Stimulated activated CD4-positive, alpha-beta T cell treated with anti-CD3 and anti-CD28 coated beads, Interleukin-2, amount 100 ng/mL, for 24 hours (primary cell): Measurements from ENCODE around the gene NR4A1.
"Not testable (repeated sequence)": the region's sequence is repeated elsewhere in the genome, so short reads cannot be mapped to it uniquely, and the experiment has no call there.

Experiments used
- DNase-seq, 2 donors: peaks; one replicate each; pipeline ENCODE4 v3.0.0-alpha.2; 2020

NR4A1 gene

DNA sequence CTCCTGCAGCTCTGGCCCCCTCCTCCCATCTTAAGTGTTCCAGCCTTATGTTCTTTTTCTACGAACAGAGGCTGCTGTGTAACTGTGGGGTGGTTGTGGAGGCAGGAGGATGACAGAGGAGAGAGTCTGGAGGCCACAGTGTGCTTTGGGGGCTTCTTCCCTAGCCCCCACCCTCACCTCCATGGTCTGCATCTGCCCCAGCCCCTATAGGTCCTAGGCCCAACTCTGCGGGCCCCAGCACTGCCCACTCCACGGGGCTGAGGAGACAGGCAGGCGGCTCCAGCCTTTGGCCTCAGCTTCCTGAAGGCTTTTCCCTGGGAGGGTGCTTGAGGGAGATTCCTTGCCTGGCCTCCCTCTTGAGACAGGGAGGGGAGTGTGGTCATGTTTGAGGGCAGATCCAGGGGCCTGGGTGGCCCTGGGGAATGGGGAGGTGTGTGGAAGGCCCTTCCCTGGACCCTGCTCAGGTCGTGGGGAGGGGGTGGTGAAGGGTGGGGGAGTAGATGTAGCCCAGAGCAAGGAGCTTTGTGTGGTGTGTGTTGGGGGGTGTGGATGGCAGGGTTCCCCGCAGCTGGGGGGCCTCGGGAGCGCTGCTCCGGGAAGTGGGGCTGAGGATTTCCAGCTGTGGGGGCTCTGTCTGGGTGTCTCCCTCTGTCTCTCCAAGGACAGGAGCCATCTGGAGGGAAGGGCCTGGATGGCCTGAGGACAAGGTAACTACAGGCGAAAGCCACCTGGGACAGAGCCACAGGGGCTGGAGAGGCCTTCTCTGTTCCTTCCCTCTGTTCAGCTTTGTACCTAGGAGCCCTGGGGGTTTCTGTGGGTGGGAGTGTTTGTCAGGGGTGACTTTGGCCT, 29.4 kb downstream of the NR4A1 start:
- DNase-seq: no peak

DNA sequence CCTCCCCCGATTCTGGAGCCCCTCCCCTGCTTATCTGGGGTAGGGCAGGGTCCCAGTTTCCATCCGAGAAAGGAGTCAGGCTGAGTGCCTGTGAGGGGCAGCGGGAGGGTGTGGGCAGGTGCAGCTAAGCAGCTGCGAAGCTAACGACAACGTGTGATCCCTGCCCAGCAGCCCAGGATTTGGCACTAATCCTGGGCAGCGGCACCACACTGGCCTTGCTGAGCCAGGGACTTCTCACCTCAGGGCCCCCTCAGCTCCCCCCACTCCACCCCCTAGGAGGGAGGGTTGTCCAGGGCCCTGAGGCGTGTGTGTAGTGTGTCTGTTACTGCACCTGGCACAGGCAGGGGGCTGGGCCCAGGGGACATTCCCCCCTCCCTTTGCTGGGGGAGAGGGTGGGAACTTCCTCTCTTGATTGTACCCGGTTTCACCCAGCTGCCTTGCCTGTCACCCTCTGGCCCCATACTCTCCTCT, 30.1 kb downstream of the NR4A1 start:
- no peak for DNase-seq

DNA sequence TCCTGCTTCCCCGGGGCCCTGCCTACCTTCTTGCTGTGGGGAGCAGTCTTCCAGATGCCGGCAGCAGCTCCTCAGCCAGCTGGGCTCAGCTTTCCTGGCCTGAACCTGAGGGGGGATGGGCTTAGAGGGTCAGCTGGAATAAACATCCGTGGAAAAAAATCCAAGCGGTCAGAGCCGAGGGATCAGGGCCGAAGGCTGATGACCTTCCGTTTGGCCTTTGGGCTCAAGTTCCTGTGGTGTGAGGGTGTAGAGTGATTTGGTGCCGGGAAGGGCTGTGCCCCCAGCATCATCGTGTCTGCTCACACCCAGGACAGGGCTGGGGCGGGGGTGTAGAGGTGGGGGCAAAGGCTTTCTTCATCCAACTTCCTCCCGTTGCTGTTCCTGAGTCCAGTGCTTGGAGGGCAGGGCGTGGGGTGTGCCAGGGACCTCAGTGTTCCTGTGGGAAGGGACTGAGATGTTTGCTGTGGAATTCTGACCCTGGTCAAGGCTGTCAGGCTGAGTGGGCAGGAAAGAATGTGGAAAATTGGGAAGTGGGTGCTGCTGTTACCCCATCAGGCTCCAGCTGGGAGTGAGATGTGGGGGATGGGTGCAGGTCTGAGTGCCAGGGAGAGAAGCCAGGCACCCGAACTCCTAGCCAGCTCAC, 30.9 kb downstream of the NR4A1 start:
- DNase-seq: no peak

DNA sequence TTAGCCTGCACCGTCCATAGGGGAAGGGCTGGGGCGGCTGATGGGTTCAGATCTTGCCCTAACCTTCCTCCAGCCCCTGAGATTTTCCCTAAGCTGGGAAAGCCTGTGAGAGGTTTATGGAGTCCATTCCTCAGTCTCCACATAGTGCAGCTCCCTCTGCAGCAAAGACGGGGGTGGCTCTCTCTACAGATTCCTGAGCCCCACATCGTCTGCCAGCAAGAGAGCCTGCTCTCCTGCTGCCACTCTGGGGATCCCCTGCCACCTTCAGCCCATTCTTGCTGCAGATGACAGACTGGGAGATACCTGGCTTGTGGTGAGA, 31.4 kb downstream of the NR4A1 start:
- DNase-seq: no peak

DNA sequence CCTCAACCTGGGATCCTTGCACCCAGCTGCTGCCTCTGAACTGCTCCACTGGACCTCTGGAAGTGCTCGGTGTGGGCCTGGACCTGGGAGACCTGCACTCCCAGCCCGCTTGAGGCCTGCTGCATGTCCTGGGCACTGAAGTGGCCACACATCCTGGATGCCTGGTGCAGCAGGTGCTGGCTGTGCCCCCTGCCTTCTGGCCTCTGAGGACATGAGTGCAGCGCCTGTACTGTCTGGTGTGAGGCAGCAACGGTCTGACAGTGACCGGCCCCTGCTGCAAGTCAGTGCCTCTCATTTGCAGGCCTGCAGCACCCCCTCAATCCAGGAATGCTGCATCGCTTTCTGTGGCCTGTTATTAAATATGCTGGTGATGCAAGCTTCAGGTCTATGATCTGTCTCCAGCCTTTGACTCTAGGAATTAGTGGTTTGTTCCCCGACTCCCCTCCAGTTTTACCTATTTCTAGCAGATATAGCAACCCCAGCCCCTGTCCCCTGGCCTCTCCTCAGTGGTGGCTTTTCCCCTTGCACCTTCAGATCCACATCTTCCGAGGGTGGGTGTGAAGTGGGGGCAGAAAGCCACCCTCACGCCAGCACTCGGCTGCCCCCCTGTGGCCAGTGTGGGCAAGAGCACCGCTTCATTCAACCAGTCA, 31.9 kb downstream of the NR4A1 start:
- peak; percentile 74 to 75 for DNase-seq

DNA sequence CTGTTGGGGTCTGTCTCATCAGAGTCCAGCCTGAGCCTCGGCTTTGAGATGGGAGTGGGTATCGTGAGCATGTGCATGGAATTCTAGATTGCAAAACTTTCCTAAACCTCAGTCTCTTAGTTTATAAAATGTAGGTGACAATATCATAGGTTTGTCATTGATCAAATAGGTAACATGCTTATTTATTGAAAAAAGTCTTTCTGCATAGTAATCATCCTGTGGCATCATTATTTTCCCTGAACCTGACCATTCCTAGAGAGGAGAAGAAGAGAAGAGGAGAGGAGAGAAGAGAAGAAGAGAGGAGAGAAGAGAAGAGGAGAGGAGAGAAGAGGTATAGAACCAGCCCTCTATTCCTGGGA, 32.4 kb downstream of the NR4A1 start:
- DNase-seq: no peak

DNA sequence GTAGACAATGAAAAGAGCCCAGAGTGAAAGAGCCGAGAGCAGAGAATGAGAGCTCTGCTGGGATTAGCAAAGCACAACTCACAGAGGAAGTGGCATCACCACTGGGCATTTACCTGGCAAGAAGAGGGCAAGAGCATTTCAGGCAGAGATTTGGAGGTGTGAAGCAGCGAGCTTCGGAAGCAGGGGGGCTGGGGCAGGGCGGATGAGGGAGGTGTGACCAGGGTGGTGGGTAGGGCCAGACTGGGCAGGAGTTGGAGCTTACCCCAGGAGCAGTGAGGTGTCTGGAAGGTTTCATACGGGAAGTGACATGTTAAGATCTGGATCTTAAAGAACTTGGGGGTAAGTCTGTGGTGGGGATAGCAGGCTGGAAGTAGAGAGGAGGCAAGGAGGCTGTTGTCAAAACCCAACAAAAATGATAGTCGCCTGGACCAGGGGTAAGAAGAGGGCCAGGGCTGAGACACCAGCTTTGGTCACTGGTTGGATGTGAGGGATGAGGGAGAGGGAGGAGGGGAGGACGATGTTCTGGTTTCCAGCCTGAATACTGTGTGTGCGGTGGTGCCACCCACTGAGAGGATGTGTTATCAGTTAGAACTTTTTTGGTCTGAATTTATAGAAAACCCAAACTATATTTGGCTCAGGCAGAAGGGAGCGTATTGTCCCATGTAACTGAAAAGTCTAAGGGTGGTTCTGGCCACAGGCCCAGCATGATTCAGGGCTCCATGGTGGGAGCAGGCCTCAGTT, 33.4 kb downstream of the NR4A1 start:
- DNase-seq: no peak

DNA sequence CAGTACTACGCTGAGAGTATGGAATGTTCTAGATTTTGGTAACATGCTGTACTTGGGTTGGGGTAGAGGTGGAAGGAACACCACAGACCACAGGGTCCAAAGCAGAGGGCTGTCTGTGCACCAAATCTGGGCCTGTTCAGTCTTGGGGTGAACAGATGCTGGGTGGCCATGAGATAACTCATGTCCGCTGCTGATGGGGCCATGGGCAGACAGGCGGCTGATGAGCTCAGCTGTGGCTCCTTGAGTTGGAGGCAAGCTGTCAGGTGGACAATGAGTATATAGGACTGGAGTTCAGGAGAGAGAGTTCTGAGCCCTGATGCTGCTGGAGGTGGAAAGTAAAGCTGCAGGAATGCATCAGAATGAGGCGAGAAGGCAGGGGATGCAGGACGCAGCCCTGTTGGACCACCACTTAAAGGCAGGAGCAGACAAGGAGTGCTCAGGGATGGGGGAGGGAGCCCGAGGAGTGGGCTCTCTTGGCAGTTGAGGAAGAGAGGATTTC, 34.5 kb downstream of the NR4A1 start:
- DNase-seq: no peak

DNA sequence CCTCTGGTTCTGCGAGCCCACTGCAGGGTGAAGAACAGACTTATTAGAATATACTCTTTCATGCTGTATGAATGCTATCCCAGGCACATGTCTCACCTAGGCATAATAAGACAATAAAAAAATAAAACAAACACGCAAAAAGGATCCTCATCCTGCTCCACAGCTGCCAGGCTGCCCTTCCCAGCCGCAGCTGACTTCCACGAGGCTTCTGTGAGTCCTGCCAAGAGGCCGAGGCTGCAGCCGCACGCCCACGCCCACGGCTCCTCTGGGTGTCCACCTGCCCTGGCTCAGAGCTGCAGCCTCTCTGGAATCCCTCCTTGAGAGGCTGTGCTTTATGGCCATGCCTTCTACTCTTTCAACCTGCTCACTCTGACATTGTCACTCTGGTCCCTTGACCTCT, 35.1 kb downstream of the NR4A1 start:
- no peak for DNase-seq

DNA sequence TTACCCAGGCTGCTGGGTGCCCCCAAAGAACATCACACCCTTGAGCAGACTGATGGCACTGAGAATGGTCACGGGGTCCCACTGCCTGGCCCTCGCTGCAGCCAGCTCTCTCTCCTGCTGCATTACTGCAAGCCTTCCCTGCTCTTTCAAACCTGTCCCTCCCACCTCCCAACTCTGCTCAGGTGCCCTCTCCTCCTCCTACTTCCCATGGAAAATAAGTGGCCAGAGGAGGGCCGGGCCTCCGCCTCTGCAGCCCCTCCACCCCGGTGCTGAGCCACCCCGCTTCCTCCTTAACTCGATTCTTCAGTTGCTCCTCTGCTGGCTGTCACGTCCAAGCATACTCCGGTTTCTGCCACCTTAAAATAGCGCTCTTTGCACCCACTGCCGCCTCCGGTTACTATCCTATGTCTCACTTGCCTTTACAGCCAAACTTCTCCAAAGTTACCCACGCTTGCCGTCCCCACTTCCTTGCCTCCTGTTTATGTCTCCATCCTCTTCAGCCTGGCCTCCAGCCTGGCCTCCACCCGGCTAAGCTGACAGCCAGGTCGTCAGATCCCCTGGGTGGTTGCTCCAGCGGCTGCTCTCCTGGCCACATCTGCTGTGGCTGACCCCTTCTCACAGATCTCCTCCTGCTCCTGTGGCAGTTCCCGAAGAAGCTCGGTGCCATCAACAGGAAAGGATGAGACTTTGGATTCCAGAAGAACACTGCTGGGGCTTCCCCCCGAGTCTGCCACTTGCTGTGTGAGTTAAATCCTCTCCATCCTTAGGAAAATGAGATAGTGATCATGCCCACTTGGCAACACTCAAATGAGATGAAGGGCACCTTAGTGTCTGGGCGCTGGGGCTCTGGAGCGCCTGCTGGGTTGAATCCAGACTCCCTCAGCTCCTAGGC, 35.9 kb downstream of the NR4A1 start:
- DNase-seq: no peak

DNA sequence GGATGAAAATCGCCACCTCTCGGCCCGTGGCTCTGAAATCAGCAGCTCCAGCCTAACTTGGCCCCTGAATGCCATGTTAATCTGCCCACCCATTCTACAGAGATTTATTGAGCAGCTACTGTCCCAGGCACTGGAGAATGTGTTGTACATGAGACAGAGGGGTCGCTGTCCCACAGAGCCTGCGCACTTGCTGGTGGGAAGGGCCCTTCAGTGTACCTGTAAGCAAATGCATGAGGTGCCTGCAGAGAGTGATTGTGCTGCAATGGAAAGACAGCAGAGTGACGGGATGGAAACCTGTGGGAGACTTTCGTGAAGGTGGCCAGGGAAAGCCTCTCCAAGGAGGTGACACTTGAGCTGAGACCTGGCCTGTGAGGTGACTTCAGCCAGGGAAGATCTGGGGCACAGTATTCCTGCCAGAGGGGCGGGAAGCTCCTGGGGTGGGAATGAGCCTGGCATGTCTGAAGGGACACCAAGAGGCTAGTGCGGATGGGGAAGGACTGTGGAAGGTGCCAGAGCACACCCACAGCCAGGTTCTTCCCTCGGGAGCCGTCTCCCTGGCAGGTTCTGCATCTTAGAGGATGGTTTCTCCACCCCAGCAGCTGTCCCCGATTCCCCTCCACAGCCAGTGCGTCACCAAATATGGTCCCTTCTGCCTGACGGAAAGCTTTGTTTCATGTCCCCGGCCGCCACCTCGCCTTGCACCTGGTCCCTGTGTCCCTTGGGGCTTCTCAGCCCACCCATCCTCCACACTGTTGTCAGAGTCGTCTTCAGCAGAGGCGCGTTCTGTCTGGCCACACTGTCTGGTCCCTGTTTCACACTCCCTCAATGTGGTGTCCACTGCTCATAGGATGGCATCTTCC, 36.9 kb downstream of the NR4A1 start:
- no peak for DNase-seq

DNA sequence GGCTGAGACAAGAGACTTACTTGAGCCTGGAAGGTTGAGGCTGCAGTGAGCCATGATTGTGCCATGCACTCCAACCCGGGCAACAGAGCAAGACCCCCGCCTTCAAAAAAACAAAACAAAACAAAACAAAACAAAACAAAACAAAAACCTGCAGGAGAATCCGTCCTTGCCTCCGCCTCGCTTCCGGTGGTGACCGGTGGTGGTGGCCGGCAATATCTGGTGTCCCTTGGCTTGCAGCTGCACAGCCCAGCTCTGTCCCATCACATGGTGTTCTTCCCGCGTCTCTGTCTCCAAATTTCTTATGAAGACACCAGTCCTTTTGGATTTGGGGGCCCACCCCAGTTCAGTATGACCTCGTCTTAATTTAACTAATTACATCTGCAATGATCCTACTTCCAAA, 38.2 kb downstream of the NR4A1 start:
- no peak for DNase-seq

DNA sequence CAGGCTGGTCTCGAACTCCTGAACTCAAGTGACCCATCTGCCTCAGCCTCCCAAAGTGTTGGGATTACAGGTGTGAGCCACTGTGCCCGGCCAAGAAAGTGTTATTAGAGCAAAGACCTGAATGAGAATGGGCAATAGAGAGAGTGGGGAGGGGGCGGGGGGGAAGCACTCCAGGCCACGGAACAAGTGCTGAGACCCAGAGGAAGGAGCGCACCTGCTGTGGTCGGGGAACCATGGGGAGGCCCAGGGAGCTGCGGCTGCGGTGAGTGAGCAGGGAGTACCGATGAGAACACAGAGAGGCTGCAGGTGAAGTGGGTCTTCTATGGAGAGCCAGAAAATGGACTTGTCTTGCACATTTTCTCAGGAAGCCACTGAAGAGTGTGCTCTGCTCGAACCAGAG, 39.0 kb downstream of the NR4A1 start:
- no peak for DNase-seq

DNA sequence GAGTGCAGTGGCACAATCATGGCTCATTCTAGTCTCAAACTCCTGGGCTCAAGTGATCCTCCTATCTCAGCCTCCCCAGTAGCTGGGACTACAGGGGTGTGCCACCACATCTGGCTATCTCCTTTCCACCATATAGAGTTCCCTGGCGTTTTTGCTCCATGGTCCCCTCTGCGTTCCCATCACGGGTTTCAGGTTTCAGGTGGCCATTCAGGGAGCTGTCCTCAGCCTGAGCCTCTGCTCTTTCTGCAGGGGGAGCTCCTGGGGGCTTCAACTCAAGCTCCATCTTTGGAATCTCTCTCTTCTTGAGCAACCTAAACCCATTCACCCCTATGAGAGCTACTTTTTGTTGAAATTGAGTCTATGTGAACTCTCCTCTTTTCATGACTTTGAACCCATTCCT, 39.8 kb downstream of the NR4A1 start:
- no peak for DNase-seq

DNA sequence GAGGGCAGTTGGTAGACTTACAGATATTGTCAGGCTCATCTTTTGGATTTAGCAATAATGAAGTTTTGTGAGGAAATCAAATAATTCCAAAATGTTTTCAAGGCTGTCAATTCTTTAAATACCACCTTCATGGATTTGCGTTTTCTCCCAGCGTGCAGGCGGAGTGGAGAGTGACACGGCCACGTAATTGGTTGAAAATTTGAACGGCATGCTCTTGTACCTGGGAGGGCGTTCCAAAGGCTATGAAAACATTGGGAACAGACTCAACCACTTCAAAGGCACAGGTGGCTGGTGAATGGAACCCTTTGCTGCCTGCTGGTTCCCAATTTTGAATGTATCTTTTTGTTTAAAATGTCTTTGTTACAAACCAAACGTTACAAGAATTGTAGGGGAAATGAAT, 40.6 kb downstream of the NR4A1 start:
- DNase-seq: no peak

DNA sequence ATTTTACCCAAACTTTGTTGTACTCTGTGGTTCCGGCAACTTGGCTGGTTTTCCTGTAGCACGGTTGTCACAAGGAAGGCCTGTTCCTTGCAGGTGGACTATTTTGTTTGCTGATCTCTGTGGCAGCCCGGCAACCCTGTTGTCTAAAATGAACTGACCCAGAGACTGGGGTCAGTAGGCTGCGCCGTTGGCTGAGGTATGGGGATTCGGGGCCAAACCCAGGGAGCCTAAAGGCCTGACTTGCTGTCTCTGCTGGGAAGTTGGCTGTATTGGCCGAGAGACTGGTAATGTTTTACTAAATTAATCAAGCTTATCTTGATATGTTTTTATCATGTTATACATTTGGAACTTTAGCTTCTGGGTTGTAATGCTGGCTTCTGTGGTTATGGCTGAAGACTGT, 42.1 kb downstream of the NR4A1 start:
- no peak for DNase-seq

DNA sequence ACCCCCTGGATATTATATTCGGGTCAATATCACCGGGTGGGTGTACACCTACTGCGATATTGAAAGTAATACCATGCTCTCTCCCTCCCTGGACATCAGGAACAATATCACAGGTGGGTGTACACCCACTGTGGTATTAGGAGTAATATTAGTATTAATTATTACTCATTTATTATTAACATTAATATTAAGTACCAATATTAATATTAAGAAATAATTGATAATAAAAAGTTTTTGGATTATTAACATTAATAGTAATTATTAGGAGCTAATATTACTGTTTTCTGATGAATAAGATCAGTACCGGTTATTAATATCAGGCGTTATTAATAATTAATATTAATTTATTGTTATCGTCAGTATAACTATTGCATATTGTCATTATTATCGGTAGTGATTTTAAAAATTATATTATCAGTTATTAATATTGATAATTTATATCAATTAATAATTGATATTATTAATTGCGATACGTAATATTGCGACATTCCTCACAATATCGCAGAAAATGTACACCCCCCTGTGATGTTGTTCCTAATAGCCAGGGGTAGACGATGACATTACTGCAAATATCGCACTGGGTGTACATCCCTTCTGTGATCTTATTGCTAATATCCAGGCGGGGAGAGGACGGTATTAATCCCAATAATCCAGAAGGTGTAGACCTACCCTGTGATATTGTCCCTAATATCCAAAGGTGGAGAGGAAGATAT, 45.2 kb downstream of the NR4A1 start:
- no peak for DNase-seq

DNA sequence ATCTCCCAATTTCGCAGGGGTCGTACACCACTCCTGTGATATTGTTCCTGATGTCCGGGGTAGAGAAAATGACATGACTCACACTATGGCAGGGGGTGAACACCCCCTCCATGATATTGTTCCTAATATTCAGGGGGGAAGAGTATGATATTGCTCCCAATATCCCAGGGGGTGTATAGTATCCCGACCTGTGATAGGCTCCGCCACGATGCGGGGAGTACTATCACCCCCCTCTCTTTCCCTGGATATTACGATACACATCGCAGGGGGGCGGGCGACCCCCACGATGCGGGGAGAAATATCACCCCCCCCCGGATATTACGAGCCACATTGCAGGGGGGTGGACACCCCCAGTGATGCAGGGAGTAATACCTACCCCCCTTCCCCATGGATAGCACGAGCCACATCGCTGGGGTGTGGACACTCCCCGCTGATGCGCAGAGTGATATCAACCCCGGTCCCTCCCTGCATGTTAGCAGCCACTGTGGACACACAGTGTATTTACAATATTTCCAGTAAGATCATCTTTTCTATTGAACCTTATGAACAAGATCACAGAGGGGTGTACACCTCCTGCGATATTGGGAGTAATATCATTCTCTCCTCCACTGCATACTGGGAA, 45.9 kb downstream of the NR4A1 start:
- DNase-seq: no peak

DNA sequence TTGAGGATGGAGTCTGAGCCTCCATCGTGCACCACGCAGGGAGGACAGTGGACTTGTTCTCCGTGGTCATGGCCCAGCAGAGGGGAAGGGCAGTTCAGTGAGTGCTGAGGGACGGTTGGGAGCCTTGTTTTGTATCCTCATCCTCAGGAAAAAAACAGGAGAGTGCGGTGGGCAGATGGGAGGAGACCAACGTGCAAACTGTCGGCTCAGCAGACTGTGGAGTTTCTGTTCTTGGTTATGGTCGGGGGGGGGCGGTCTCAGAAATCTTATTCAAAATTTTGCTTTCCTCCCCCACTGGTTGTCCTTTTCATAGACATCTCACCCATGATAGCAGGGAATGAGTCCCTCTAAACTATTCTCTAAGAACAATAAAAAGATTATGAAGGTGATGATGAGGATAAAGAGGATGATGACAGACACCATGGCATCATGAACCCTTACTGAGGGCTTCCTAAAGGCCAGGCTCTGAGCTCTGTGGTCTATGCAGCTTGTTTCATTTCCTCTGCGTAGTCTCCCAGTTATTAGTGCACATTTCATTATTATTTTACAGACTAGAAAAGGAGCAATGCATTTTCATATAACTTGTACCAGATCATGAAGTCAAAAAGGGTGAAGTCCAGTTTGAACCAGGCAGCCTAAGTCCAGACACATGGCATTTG, 53.3 kb downstream of the NR4A1 start:
- not testable (repeated sequence) for DNase-seq
